ENCODE measurements around the gene KIAA1143. TPM values are rescaled to one million over a fixed set of nuclear protein-coding genes. Genes with fewer than 3 reads are reported as not detected.

Gene KIAA1143
- total and polyA plus RNA-seq, 2 of the 13 experiments (the other 11 are each of a cell fraction or from before 2014, with no cell fraction given): 9.9 to 27.2 TPM

GRCh38 chr3:44712455-44713075 lies 48.9 kb downstream of the KIAA1143 start, which contains the start of gene ZNF502 (continued):
- TF ChIP-seq, protein P1, sequence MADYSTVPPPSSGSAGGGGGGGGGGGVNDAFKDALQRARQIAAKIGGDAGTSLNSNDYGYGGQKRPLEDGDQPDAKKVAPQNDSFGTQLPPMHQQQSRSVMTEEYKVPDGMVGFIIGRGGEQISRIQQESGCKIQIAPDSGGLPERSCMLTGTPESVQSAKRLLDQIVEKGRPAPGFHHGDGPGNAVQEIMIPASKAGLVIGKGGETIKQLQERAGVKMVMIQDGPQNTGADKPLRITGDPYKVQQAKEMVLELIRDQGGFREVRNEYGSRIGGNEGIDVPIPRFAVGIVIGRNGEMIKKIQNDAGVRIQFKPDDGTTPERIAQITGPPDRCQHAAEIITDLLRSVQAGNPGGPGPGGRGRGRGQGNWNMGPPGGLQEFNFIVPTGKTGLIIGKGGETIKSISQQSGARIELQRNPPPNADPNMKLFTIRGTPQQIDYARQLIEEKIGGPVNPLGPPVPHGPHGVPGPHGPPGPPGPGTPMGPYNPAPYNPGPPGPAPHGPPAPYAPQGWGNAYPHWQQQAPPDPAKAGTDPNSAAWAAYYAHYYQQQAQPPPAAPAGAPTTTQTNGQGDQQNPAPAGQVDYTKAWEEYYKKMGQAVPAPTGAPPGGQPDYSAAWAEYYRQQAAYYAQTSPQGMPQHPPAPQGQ (CRISPR knock-in tag; IDR thresholded peaks at IDR 0.05; ENCODE audit: borderline replicate concordance): no peak
- TF ChIP-seq ZNF788 (CRISPR knock-in tag; IDR thresholded peaks at IDR 0.05; ENCODE audit: borderline replicate concordance) (no peak), ZNF556 (CRISPR knock-in tag; IDR thresholded peaks at IDR 0.05; ENCODE audit: borderline replicate concordance) (no peak)

Other genes with a start within 250 kb of the KIAA1143 start
- 3.3 and 3.8 TPM in 2 replicates for gene ZKSCAN7, start 206.4 kb downstream of the KIAA1143 start, total RNA-seq (2016; rRNA removed; fragmentation: Illumina TruSeq; extraction: Trizol)
- gene ZKSCAN7, start 206.4 kb downstream of the KIAA1143 start, polyA plus RNA-seq (2011; rRNA removed): 2.3 and 3.5 TPM in 2 replicates
- 3.3 and 6.1 TPM in 2 replicates for gene ZNF660, start 176.7 kb downstream of the KIAA1143 start, total RNA-seq (2016; rRNA removed; fragmentation: Illumina TruSeq; extraction: Trizol)
- gene ZNF660, start 176.7 kb downstream of the KIAA1143 start, polyA plus RNA-seq (2011; rRNA removed): 0.91 and 1.1 TPM in 2 replicates
- gene ZNF197, start 136.6 kb downstream of the KIAA1143 start, total RNA-seq (2016; rRNA removed; fragmentation: Illumina TruSeq; extraction: Trizol): 6.8 and 9.9 TPM in 2 replicates
- gene ZNF197, start 136.6 kb downstream of the KIAA1143 start, polyA plus RNA-seq (2011; rRNA removed): 1.8 and 2.6 TPM in 2 replicates
- gene ZNF35, start 112.9 kb downstream of the KIAA1143 start, total RNA-seq (2016; rRNA removed; fragmentation: Illumina TruSeq; extraction: Trizol): 0.22 and 0.62 TPM in 2 replicates
- gene ZNF35, start 112.9 kb downstream of the KIAA1143 start, polyA plus RNA-seq (2011; rRNA removed): 0.18 and 0.20 TPM in 2 replicates
- gene ZNF502, start 49.0 kb downstream of the KIAA1143 start, total RNA-seq (2016; rRNA removed; fragmentation: Illumina TruSeq; extraction: Trizol): not detected in 2 replicates
- not detected in 2 replicates for gene ZNF502, start 49.0 kb downstream of the KIAA1143 start, polyA plus RNA-seq (2011; rRNA removed)
- gene ZNF501, start 32.0 kb downstream of the KIAA1143 start, total RNA-seq (2016; rRNA removed; fragmentation: Illumina TruSeq; extraction: Trizol): 2.8 and 4.1 TPM in 2 replicates
- 1.4 and 2.4 TPM in 2 replicates for gene ZNF501, start 32.0 kb downstream of the KIAA1143 start, polyA plus RNA-seq (2011; rRNA removed)
- 33.8 and 55.1 TPM in 2 replicates for gene KIF15, start 175 bp upstream of the KIAA1143 start, total RNA-seq (2016; rRNA removed; fragmentation: Illumina TruSeq; extraction: Trizol)
- 2.7 and 4.8 TPM in 2 replicates for gene KIF15, start 175 bp upstream of the KIAA1143 start, polyA plus RNA-seq (2011; rRNA removed)
- 5.0 and 5.5 TPM in 2 replicates for gene TMEM42, start 100.3 kb upstream of the KIAA1143 start, total RNA-seq (2016; rRNA removed; fragmentation: Illumina TruSeq; extraction: Trizol)
- gene TMEM42, start 100.3 kb upstream of the KIAA1143 start, polyA plus RNA-seq (2011; rRNA removed): 24.5 and 27.7 TPM in 2 replicates
- gene TGM4, start 113.0 kb upstream of the KIAA1143 start, total RNA-seq (2016; rRNA removed; fragmentation: Illumina TruSeq; extraction: Trizol): 0.15 and 0.18 TPM in 2 replicates
- 0.07 and 0.10 TPM in 2 replicates for gene TGM4, start 113.0 kb upstream of the KIAA1143 start, polyA plus RNA-seq (2011; rRNA removed)
- gene ZDHHC3, start 214.6 kb upstream of the KIAA1143 start, total RNA-seq (2016; rRNA removed; fragmentation: Illumina TruSeq; extraction: Trizol): 40.8 and 44.1 TPM in 2 replicates
- gene ZDHHC3, start 214.6 kb upstream of the KIAA1143 start, polyA plus RNA-seq (2011; rRNA removed): 63.2 and 65.7 TPM in 2 replicates
- 74.7 and 81.9 TPM in 2 replicates for gene EXOSC7, start 214.6 kb upstream of the KIAA1143 start, total RNA-seq (2016; rRNA removed; fragmentation: Illumina TruSeq; extraction: Trizol)
- gene EXOSC7, start 214.6 kb upstream of the KIAA1143 start, polyA plus RNA-seq (2011; rRNA removed): 56.8 and 68.3 TPM in 2 replicates

Measured in HepG2 (cell line).